ENCODE measurements around the gene RDH14. TPM values are rescaled to one million over a fixed set of nuclear protein-coding genes. Genes with fewer than 3 reads are reported as not detected.
A peak's percentile ranks its signal among the peaks of the same experiment; 100 is the strongest.

The RDH14 gene
- total RNA-seq, 1 donor from 2014 or later: 50.3 TPM

GRCh38 chr2:18580606-18581005 is 20.2 kb upstream of the RDH14 start:
- no peak for ATAC-seq
- no peak for DNase-seq
- intact Hi-C loops (cut with micrococcal nuclease): no loop called here

GRCh38 chr2:18578033-18578432 is 17.6 kb upstream of the RDH14 start:
- DNase-seq: no peak
- intact Hi-C loops (cut with micrococcal nuclease): no loop called here
- ATAC-seq: no peak

- DNase-seq (no peak), ATAC-seq (no peak)
- intact Hi-C loops (cut with micrococcal nuclease): no loop called here
Measured at GRCh38 chr2:18566145-18566769, 5.8 kb upstream of the RDH14 start.

- intact Hi-C loops (cut with micrococcal nuclease): no loop called here
- DNase-seq: no peak
- ATAC-seq: no peak
Measured at GRCh38 chr2:18560797-18561085, 288 bp upstream of the RDH14 start.

- intact Hi-C loops (cut with micrococcal nuclease): no loop called here
- ATAC-seq (peak; percentile 23), DNase-seq (no peak)
Measured at GRCh38 chr2:18559531-18560030, 872 bp downstream of the RDH14 start.

- intact Hi-C loops (cut with micrococcal nuclease): no loop called here
- ATAC-seq (no peak), DNase-seq (no peak)
Measured at GRCh38 chr2:18558458-18558857, 2.0 kb downstream of the RDH14 start.

- DNase-seq: no peak
- intact Hi-C loops (cut with micrococcal nuclease): no loop called here
- no peak for ATAC-seq
Measured at GRCh38 chr2:18557121-18557520, 3.3 kb downstream of the RDH14 start.

- DNase-seq (no peak), ATAC-seq (no peak)
- intact Hi-C loops (cut with micrococcal nuclease): no loop called here
Measured at GRCh38 chr2:18552351-18553077, 7.9 kb downstream of the RDH14 start.

GRCh38 chr2:18551623-18552022 is 8.8 kb downstream of the RDH14 start:
- intact Hi-C loops (cut with micrococcal nuclease): no loop called here
- ATAC-seq: no peak
- DNase-seq: no peak

- DNase-seq (no peak), ATAC-seq (no peak)
- intact Hi-C loops (cut with micrococcal nuclease): no loop called here
Measured at GRCh38 chr2:18551169-18551568, 9.3 kb downstream of the RDH14 start.

- intact Hi-C loops (cut with micrococcal nuclease): no loop called here
- DNase-seq: no peak
- ATAC-seq: peak; percentile 28
Measured at GRCh38 chr2:18550433-18550832, 10.0 kb downstream of the RDH14 start.

- intact Hi-C loops (cut with micrococcal nuclease): no loop called here
- no peak for DNase-seq
- ATAC-seq: no peak
Measured at GRCh38 chr2:18549083-18549482, 11.4 kb downstream of the RDH14 start.

GRCh38 chr2:18548621-18549020 is 11.8 kb downstream of the RDH14 start:
- intact Hi-C loops (cut with micrococcal nuclease): no loop called here

GRCh38 chr2:18546567-18546966 is 13.9 kb downstream of the RDH14 start:
- intact Hi-C loops (cut with micrococcal nuclease): no loop called here
- DNase-seq: no peak
- no peak for ATAC-seq

More at GRCh38 chr2:18548621-18549020, 11.8 kb downstream of the RDH14 start:
- ATAC-seq (no peak), DNase-seq (no peak)

- ATAC-seq (no peak), DNase-seq (no peak)
- intact Hi-C loops (cut with micrococcal nuclease): no loop called here
Measured at GRCh38 chr2:18545384-18545783, 15.1 kb downstream of the RDH14 start.

GRCh38 chr2:18544171-18544570 is 16.3 kb downstream of the RDH14 start:
- ATAC-seq: no peak
- DNase-seq: no peak
- intact Hi-C loops (cut with micrococcal nuclease): no loop called here

GRCh38 chr2:18540872-18541271 is 19.6 kb downstream of the RDH14 start:
- no peak for ATAC-seq
- intact Hi-C loops (cut with micrococcal nuclease): no loop called here
- DNase-seq: no peak

GRCh38 chr2:18536697-18537096 is 23.8 kb downstream of the RDH14 start:
- intact Hi-C loops (cut with micrococcal nuclease): no loop called here
- DNase-seq (no peak), ATAC-seq (no peak)

GRCh38 chr2:18536100-18536499 is 24.4 kb downstream of the RDH14 start:
- ATAC-seq (no peak), DNase-seq (no peak)
- intact Hi-C loops (cut with micrococcal nuclease): no loop called here

- DNase-seq (no peak), ATAC-seq (no peak)
- intact Hi-C loops (cut with micrococcal nuclease): no loop called here
Measured at GRCh38 chr2:18531194-18531593, 29.3 kb downstream of the RDH14 start.

GRCh38 chr2:18527822-18528221 is 32.6 kb downstream of the RDH14 start:
- intact Hi-C loops (cut with micrococcal nuclease): loop anchor here (10.0 kb wide), 1 partner anchor 217 kb away; no protein-coding TSS in a partner anchor
- no peak for ATAC-seq

More at GRCh38 chr2:18527822-18528221, 32.6 kb downstream of the RDH14 start:
- no peak for DNase-seq

All from left ventricle myocardium superior (tissue), 1 donor.